ENCODE measurements around the gene YDJC. TPM values are rescaled to one million over a fixed set of nuclear protein-coding genes. Genes with fewer than 3 reads are reported as not detected.
"Not testable (repeated sequence)": the region's sequence is repeated elsewhere in the genome, so short reads cannot be mapped to it uniquely, and the experiment has no call there.

YDJC gene
- total RNA-seq: 10 to 100 TPM; 18.3 to 32.3 TPM

- DNase-seq (ENCODE audit: low spot score) (peak; percentile 70), ATAC-seq (ENCODE audit: insufficient number of reproducible peaks, low FRiP score, low read depth) (peak; percentile 79)
- peaks cover 4 to 20% of the 10 kb centered on the region in 2 donors for H3K4me1 ChIP-seq (ENCODE audit: control insufficient read depth in 1 of 2, low read depth in 2 of 2)
- H3K27ac ChIP-seq: peak within 1 kb of the TSS; percentile 79 to 82
- peak within 1 kb of the TSS; percentile 99 for H3K4me3 ChIP-seq
- H3K9me3 ChIP-seq: no peaks in the 10 kb centered on the region
- H3K36me3 ChIP-seq: no peaks in the 10 kb centered on the region
- H3K27me3 ChIP-seq (replicated peaks; ENCODE audit: insufficient read depth): no peaks in the 10 kb centered on the region
- TF ChIP-seq, protein P1, sequence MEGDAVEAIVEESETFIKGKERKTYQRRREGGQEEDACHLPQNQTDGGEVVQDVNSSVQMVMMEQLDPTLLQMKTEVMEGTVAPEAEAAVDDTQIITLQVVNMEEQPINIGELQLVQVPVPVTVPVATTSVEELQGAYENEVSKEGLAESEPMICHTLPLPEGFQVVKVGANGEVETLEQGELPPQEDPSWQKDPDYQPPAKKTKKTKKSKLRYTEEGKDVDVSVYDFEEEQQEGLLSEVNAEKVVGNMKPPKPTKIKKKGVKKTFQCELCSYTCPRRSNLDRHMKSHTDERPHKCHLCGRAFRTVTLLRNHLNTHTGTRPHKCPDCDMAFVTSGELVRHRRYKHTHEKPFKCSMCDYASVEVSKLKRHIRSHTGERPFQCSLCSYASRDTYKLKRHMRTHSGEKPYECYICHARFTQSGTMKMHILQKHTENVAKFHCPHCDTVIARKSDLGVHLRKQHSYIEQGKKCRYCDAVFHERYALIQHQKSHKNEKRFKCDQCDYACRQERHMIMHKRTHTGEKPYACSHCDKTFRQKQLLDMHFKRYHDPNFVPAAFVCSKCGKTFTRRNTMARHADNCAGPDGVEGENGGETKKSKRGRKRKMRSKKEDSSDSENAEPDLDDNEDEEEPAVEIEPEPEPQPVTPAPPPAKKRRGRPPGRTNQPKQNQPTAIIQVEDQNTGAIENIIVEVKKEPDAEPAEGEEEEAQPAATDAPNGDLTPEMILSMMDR (IDR thresholded peaks at IDR 0.05): peak; percentile 95
Measured at GRCh38 chr22:21629255-21630149, at the start of gene YDJC. TSS of gene YDJC (minus strand) at chr22:21630022. CDS start at chr22:21630014, 8 bp downstream.

GRCh38 chr22:21679383-21679782 is 49.6 kb upstream of the YDJC start:
- DNase-seq (ENCODE audit: low spot score) (no peak), ATAC-seq (ENCODE audit: insufficient number of reproducible peaks, low FRiP score, low read depth) (no peak)
- peaks cover 35% of the 10 kb centered on the region for H3K36me3 ChIP-seq
- no peaks in the 10 kb centered on the region for H3K4me1 ChIP-seq (ENCODE audit: control insufficient read depth in 1 of 2, low read depth in 2 of 2)
- no peak overlapping the region for H3K4me3 ChIP-seq
- no peaks in the 10 kb centered on the region for H3K9me3 ChIP-seq
- H3K27ac ChIP-seq: no peak overlapping the region
- no peaks in the 10 kb centered on the region for H3K27me3 ChIP-seq (replicated peaks; ENCODE audit: insufficient read depth)
- TF ChIP-seq, protein P1 (IDR thresholded peaks at IDR 0.05): no peak

GRCh38 chr22:21678842-21679241 is 49.0 kb upstream of the YDJC start:
- DNase-seq (ENCODE audit: low spot score); H3K4me3 ChIP-seq; H3K9me3 ChIP-seq; ATAC-seq (ENCODE audit: insufficient number of reproducible peaks, low FRiP score, low read depth); H3K4me1 ChIP-seq (ENCODE audit: control insufficient read depth in 1 of 2, low read depth in 2 of 2); H3K27ac ChIP-seq; H3K27me3 ChIP-seq (replicated peaks; ENCODE audit: insufficient read depth): not testable (repeated sequence)
- peaks cover 40% of the 10 kb centered on the region for H3K36me3 ChIP-seq

- Histone ChIP-seq H3K9me3 (no peaks in the 10 kb centered on the region), H3K4me3 (no peak overlapping the region), H3K27me3 (replicated peaks; ENCODE audit: insufficient read depth) (no peaks in the 10 kb centered on the region), H3K36me3 (peaks cover 43% of the 10 kb centered on the region), H3K4me1 (ENCODE audit: control insufficient read depth in 1 of 2, low read depth in 2 of 2) (no peaks in the 10 kb centered on the region), H3K27ac (no peak overlapping the region)
- TF ChIP-seq, protein P1 (IDR thresholded peaks at IDR 0.05): no peak
- ATAC-seq (ENCODE audit: insufficient number of reproducible peaks, low FRiP score, low read depth) (no peak), DNase-seq (ENCODE audit: low spot score) (no peak)
Measured at GRCh38 chr22:21677606-21678443, 48.0 kb upstream of the YDJC start.

DNA sequence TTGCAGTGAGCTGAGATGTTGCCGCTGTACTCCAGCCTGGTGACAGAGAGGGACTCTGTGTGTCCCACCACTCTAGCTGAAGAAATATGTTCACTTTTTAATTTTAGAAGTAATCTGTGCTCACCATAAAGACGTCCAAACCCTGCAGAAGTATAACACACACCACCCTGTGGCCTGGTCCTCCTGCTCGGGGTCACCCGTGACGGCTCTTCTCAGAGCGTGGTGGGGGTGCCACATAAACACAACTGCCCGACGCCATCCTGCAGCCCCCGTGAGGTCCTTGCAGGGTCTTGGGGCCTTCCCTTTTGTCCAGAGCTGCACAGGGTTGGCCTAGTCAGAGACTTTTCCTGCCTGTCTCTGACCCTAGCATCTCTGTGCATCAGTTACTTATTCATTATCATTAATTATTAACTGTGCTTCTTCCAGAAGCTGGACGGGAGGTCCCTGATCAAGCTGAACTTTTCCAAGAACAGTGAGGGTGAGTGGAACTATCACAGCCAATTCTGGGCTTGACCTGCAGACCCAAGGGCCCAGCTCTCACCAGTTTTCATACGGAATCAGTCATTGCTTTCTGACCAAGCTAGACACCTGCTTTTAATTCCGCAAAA is 44.9 kb upstream of the YDJC start:
- H3K36me3 ChIP-seq: peaks cover 51% of the 10 kb centered on the region
- no peak for ATAC-seq (ENCODE audit: insufficient number of reproducible peaks, low FRiP score, low read depth)
- H3K27me3 ChIP-seq (replicated peaks; ENCODE audit: insufficient read depth): no peaks in the 10 kb centered on the region
- H3K4me3 ChIP-seq: no peak overlapping the region
- no peaks in the 10 kb centered on the region for H3K9me3 ChIP-seq
- TF ChIP-seq, protein P1 (IDR thresholded peaks at IDR 0.05): no peak
- H3K27ac ChIP-seq: no peak overlapping the region
- DNase-seq (ENCODE audit: low spot score): no peak
- no peaks in the 10 kb centered on the region for H3K4me1 ChIP-seq (ENCODE audit: control insufficient read depth in 1 of 2, low read depth in 2 of 2)

Measured in thoracic aorta (tissue), 2 donors.